ENCODE results near the gene GPSM1.

Gene GPSM1

GRCh38 chr9:136330406-136330990, 3.2 kb downstream of the GPSM1 start:
- FAIRE-seq (no peak), DNase-seq (ENCODE audit: insufficient read length, low spot score) (no peak)

DNA sequence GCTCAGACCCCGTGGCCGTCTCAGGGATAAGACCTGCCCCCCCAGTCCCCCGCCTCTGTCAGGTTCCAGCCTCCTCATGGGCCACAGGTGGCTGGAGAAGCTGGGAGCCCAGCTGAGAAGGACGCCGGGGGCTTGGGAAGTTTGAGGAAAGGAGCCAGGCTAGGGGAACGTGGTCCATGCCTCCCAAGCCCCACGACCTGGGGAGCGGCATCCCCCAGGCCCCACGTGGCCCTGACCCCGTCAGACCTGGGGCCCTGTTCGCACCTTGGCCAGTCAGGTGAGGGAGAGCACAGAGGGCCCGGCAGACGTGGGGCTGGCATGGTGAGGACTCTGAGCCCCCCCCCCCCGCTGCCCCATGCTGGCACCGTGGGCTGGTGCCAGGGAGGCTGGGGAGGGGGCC, 3.7 kb downstream of the GPSM1 start:
- no peak for FAIRE-seq
- DNase-seq (ENCODE audit: insufficient read length, low spot score), result no peak

DNA sequence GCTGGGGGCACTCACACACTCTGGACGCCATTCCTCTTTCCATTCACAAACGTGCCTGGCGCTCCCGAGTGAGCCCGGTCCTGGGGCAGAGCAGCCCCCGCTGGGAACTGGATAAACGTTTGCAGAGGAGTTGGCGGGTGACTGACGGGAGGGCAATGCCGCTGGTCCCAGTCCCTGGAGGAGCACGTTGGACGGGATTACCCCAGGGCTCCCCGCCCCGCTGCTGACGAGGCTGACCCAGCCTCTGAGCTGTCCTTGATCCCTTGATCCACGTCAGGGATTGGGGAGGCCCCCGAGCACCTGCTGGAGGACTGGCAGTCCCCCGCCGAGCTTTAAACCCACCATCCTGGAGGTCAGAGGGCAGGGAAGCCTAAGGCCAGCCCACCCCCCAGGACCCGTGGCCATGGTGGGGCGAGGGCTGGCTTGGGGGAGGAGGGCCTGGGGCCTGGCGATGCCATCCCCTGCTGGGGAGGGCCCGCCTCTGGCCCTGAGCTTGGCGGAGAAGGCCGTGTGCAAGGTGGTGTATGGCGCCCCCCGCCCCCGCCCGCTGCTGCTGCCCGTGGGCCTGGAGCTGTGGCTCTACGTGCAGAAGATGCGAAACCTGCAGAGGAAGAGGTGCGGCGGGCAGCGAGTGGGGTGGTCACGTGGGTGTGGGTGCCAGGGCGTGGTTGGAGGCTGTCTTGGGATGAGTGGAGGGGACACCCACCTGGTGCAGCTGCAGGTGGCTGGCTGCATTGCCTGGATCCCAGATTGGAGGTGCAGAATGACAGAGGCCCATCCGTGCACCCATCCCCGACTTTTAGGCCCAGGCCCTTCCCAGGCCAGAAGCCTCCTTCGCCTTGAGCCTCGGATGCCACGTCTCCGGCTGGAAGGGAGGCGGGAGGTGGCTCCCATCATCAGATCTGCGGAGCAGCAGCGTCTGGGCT, 4.5 kb downstream of the GPSM1 start:
- DNase-seq (ENCODE audit: insufficient read length, low spot score) (no peak), FAIRE-seq (no peak)

GRCh38 chr9:136332482-136332983, 5.2 kb downstream of the GPSM1 start:
- FAIRE-seq (no peak), DNase-seq (ENCODE audit: insufficient read length, low spot score) (no peak)

- DNase-seq (ENCODE audit: insufficient read length, low spot score) (no peak), FAIRE-seq (no peak)
These were observed 5.7 kb downstream of the GPSM1 start for GRCh38 chr9:136333045-136333444.

DNA sequence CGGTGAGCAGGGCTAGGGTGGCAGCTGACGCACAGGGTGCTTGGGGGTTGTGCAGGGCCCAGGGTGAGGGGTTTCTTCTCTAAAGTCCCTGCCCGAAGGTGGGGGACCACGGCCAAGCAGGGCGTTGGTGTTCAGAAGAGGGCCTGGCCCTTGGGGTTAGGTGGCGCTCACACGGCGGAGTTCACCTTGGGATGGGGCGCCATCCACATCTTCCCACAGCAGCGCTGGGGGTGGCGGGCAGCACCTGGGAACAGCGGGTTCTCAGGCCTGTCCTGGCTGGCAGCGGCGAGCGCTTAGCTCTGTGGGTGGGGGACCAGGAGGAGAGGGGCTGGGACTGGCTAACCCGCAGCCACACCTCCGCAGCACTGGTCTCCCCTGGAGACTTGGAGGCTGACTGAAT, 6.1 kb downstream of the GPSM1 start:
- FAIRE-seq (no peak), DNase-seq (ENCODE audit: insufficient read length, low spot score) (no peak)

DNA sequence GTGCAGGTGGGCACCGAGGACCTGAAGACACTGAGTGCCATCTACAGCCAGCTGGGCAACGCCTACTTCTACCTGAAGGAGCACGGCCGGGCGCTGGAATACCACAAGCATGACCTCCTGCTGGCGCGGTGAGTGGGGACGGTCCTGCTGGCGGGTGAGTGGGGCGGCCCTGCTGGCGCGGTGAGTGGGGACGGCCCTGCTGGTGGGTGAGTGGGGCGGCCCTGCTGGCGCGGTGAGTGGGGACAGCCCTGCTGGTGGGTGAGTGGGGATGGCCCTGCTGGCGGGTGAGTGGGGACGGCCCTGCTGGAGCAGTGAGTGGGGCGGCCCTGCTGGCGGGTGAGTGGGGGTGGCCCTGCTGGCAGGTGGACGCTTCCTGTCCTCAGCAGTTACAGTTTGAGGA, 7.2 kb downstream of the GPSM1 start:
- FAIRE-seq, result no peak

GRCh38 chr9:136335296-136336155, 8.2 kb downstream of the GPSM1 start:
- FAIRE-seq (no peak), DNase-seq (ENCODE audit: insufficient read length, low spot score) (no peak)

More for the DNA sequence above, 7.2 kb downstream of the GPSM1 start:
- no peak for DNase-seq (ENCODE audit: insufficient read length, low spot score)

GRCh38 chr9:136336156-136336870, 9.0 kb downstream of the GPSM1 start:
- no peak for FAIRE-seq

DNA sequence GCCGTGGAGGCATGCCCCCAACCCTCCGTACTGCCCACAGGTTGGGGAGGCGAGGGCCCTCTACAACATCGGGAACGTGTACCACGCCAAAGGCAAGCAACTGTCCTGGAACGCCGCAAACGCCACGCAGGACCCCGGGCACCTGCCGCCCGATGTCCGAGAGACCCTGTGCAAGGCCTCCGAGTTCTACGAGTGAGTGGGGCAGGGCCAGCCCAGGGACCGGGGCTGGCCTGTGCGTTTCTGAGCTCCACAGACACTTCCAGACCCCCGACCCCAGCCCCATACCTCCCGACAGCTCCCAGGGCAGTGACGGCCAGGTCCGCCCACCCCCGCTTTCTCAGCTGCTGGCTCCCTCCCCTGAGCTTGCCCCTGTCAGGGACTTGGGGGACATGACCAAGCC, 9.5 kb downstream of the GPSM1 start:
- no peak for DNase-seq (ENCODE audit: insufficient read length, low spot score)
- FAIRE-seq, result no peak

More at GRCh38 chr9:136336156-136336870, 9.0 kb downstream of the GPSM1 start:
- no peak for DNase-seq (ENCODE audit: insufficient read length, low spot score)

- FAIRE-seq, result no peak
- DNase-seq (ENCODE audit: insufficient read length, low spot score), result no peak
These were observed 10.4 kb downstream of the GPSM1 start for GRCh38 chr9:136337416-136338395.

- FAIRE-seq (no peak), DNase-seq (ENCODE audit: insufficient read length, low spot score) (no peak)
These were observed 11.2 kb downstream of the GPSM1 start for GRCh38 chr9:136338511-136338910.

GRCh38 chr9:136339173-136339957, 12.0 kb downstream of the GPSM1 start:
- peak; percentile 92 for DNase-seq (ENCODE audit: insufficient read length, low spot score)
- FAIRE-seq, result no peak

- FAIRE-seq (no peak), DNase-seq (ENCODE audit: insufficient read length, low spot score) (no peak)
These were observed 12.6 kb downstream of the GPSM1 start for GRCh38 chr9:136339958-136340310.

DNA sequence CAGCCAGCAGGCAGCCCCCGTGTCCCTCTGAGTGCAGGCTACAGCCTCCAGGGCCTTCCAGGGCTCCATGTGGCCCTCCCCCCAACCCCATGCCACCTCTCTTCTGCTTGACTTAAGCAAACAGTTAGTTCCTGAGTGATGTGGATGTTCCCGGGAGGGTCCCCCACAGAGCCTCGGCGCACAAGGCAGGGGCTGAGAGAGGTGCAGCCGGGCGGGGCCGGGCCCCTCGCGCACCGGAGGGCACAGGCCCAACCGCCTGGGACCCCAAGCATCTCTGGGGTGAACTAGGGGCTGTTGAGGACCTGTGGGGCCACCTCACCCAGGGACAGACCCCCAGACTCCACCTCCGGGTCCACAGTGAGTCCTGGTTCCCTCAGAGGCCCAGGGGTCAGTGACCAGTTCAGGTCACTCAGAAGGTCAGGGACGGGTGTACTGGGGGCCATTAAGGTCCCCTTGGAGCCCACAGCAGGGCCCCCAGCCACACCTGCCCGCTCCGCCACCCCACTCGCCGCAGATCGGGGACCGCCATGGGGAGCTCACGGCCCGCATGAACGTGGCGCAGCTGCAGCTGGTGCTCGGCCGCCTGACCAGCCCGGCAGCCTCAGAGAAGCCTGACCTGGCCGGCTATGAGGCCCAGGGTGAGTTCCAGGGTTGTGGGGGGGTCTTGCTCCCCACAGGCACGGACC, 13.2 kb downstream of the GPSM1 start:
- DNase-seq (ENCODE audit: insufficient read length, low spot score) (no peak), FAIRE-seq (no peak)

DNA sequence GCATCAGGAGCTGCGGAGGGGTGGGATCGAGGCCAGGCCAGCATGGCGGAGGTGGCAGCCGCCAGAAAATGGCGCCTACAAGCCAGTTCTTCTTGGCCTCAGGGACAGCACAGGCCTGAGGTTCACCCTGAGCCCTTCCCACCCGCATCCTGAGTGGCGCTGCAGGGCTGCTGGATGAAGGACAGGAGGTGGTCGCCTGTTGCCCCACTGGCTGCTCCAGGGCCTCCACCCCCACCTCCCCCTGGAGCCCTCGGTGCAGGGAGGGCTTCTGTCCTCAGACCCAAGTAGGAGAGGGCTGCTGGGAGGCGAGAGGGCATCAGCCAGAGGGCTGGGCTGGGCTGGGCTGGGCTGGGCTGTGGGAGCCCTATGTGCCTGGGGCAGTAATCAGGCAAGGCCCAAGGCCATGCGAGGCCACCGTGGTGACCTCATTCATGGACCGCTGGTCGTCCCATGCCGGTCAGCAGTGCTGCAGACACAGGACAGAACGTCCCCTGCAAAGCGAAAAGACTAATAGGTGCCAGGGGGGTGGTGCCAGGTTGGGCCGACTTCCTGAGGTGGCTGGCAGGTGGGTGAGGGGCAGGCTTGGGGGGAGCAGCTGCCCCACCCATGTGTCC, 13.8 kb downstream of the GPSM1 start:
- DNase-seq (ENCODE audit: insufficient read length, low spot score) (no peak), FAIRE-seq (no peak)

DNA sequence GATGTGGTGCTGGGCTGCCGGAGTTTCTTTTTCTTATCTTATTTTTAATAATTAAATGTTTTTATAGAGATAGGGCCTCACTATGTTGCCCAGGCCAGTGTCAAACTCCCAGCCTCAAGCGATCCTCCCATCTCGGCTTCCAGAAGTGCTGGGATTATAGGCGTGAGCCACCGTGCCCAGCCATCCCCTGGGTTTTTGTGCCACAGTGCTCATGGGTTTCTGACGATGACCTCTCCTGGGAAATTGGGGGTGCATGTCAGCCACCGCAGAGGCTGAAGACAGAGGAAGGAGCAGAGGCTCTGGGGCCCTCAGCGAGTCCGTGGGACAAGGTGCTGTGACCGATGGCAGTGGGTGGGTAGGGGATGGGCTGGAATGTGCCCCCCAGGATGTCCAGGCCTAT, 14.4 kb downstream of the GPSM1 start:
- no peak for FAIRE-seq

More for the DNA sequence above, 14.4 kb downstream of the GPSM1 start:
- DNase-seq (ENCODE audit: insufficient read length, low spot score), result no peak

All from GM19239 (cell line).